Colonic mucosa (tissue), 4 donors: Measurements from ENCODE around the gene MINAR2. TPM values are rescaled to one million over a fixed set of nuclear protein-coding genes. Genes with fewer than 3 reads are reported as not detected.

Experiments used
- DNase-seq: peaks from one replicate; pipeline ENCODE4 v3.0.0-alpha.2; 2020
- H3K27ac ChIP-seq: fragments of 200-600 bp; one replicate; pipeline ENCODE4 v1.8.0; 2021
- H3K27me3 ChIP-seq: fragments of 200-600 bp; one replicate; pipeline ENCODE4 v1.8.0; 2021
- H3K36me3 ChIP-seq: fragments of 200-600 bp; one replicate; pipeline ENCODE4 v1.8.0; 2021
- H3K4me1 ChIP-seq: fragments of 200-600 bp; one replicate; pipeline ENCODE4 v1.8.0; 2021; ENCODE audit warnings: mild to moderate bottlenecking
- H3K4me3 ChIP-seq: fragments of 200-600 bp; one replicate; pipeline ENCODE4 v1.8.0; 2021
- H3K9ac ChIP-seq, 2 donors: one replicate each; pipeline ENCODE4 v1.7.0; 2013; ENCODE audit warnings: control low read depth in 2 of 2, low read depth in 2 of 2, low read length in 2 of 2
- H3K9me3 ChIP-seq: fragments of 200-600 bp; one replicate; pipeline ENCODE4 v1.8.0; 2021
- CTCF ChIP-seq: fragments of 200-600 bp; IDR thresholded peaks from one replicate; pipeline ENCODE4 v1.8.0; 2022; ENCODE audit warnings: antibody characterized with exemption, mild to moderate bottlenecking
- intact Hi-C: fragments of 100-400 bp; cut with DNase I; formaldehyde crosslinking; loops from one replicate; pipeline ENCODE4 v1.14.1; 2022
- total RNA-seq, 2 donors: library from RNA; stranded (reverse); fragmentation: NEBNext Ultra II Directional in 1 of 2; extraction: Animal tissue kit (Norgen Biotek cat#: 25700) in 1 of 2; gene quantifications; one replicate each; pipeline ENCODE4 v1.2.1, GENCODE V29; 2021
- donor health status: healthy.
- donor health status: DM: no; HTN: no; CAD: no.
- donor health status: DM: no; HTN: no; CAD: no.

MINAR2 gene
- total RNA-seq, result not detected

- no peak for TF ChIP-seq CTCF
- no peak for DNase-seq
- intact Hi-C loops, result no loop called here
- Histone ChIP-seq H3K4me1 (no peaks in the 10 kb centered on the region), H3K4me3 (no peak within 1 kb of the TSS), H3K27me3 (no peaks in the 10 kb centered on the region), H3K9me3 (no peaks in the 10 kb centered on the region), H3K36me3 (no peaks in the 10 kb centered on the region), H3K27ac (no peak within 1 kb of the TSS), H3K9ac (no peak within 1 kb of the TSS)
These were observed at the start of gene MINAR2 for GRCh38 chr5:129747572-129748407. Gene MINAR2 (plus strand): TSS chr5:129748094. CDS start chr5:129748191, 97 bp downstream.

GRCh38 chr5:129698661-129699060 lies 49.2 kb upstream of the MINAR2 start:
- no peak overlapping the region for H3K4me3 ChIP-seq
- intact Hi-C loops, result no loop called here
- H3K4me1 ChIP-seq, result no peaks in the 10 kb centered on the region
- H3K36me3 ChIP-seq, result no peaks in the 10 kb centered on the region
- H3K9me3 ChIP-seq, result no peaks in the 10 kb centered on the region
- H3K9ac ChIP-seq, result no peak overlapping the region
- no peak for TF ChIP-seq CTCF
- DNase-seq, result no peak
- no peaks in the 10 kb centered on the region for H3K27me3 ChIP-seq
- no peak overlapping the region for H3K27ac ChIP-seq

- intact Hi-C loops, result no loop called here
These were observed 31.7 kb upstream of the MINAR2 start for GRCh38 chr5:129716235-129716634.

GRCh38 chr5:129716651-129717050 lies 31.2 kb upstream of the MINAR2 start:
- no peak for DNase-seq
- no peak overlapping the region for H3K9ac ChIP-seq
- H3K27me3 ChIP-seq, result no peaks in the 10 kb centered on the region
- H3K4me3 ChIP-seq, result no peak overlapping the region
- no peaks in the 10 kb centered on the region for H3K4me1 ChIP-seq
- H3K36me3 ChIP-seq, result no peaks in the 10 kb centered on the region
- intact Hi-C loops, result no loop called here
- H3K9me3 ChIP-seq, result no peaks in the 10 kb centered on the region
- no peak for TF ChIP-seq CTCF
- H3K27ac ChIP-seq, result no peak overlapping the region

More at GRCh38 chr5:129716235-129716634, 31.7 kb upstream of the MINAR2 start:
- no peak for DNase-seq
- no peaks in the 10 kb centered on the region for H3K4me1 ChIP-seq
- no peaks in the 10 kb centered on the region for H3K27me3 ChIP-seq
- H3K9me3 ChIP-seq, result no peaks in the 10 kb centered on the region
- TF ChIP-seq CTCF, result no peak
- no peak overlapping the region for H3K9ac ChIP-seq
- H3K4me3 ChIP-seq, result no peak overlapping the region
- no peaks in the 10 kb centered on the region for H3K36me3 ChIP-seq
- H3K27ac ChIP-seq, result no peak overlapping the region

GRCh38 chr5:129717751-129718310 lies 30.1 kb upstream of the MINAR2 start:
- Histone ChIP-seq H3K36me3 (no peaks in the 10 kb centered on the region), H3K27ac (no peak overlapping the region), H3K9ac (no peak overlapping the region), H3K27me3 (no peaks in the 10 kb centered on the region), H3K4me1 (no peaks in the 10 kb centered on the region), H3K9me3 (no peaks in the 10 kb centered on the region), H3K4me3 (no peak overlapping the region)
- no peak for TF ChIP-seq CTCF
- no peak for DNase-seq
- intact Hi-C loops, result no loop called here
